DOHH2 (cell line): ENCODE measurements around the gene TNNC2.

Source experiments
- H3F3A ChIP-seq: fragments of 200-600 bp; sonication (generic), shearing (Covaris generic); 2 replicates; pipeline ENCODE4 v1.6.0; 2016; ENCODE audit warnings: antibody characterized with exemption, mild to moderate bottlenecking; ENCODE audit not compliant: control insufficient read depth, insufficient read depth
- H3K27ac ChIP-seq: fragments of 200-600 bp; sonication (generic); 2 replicates; pipeline ENCODE4 v1.5.1; 2014; ENCODE audit warnings: low read depth, mild to moderate bottlenecking, low read length, moderate library complexity
- H3K27me3 ChIP-seq: fragments of 200-600 bp; sonication (generic); 2 replicates; pipeline ENCODE4 v1.6.1; 2014; ENCODE audit warnings: mild to moderate bottlenecking, low read length, mixed read lengths; ENCODE audit not compliant: control insufficient read depth
- H3K36me3 ChIP-seq: fragments of 200-600 bp; sonication (generic); 2 replicates; pipeline ENCODE4 v1.6.1; 2014; ENCODE audit warnings: mild to moderate bottlenecking, low read length, moderate library complexity, mixed read lengths; ENCODE audit not compliant: control insufficient read depth
- H3K4me1 ChIP-seq: fragments of 200-600 bp; sonication (generic); 2 replicates; pipeline ENCODE4 v1.6.1; 2014; ENCODE audit warnings: mild to moderate bottlenecking, low read length, mixed read lengths; ENCODE audit not compliant: control insufficient read depth
- H3K4me2 ChIP-seq: fragments of 200-600 bp; sonication (generic); 2 replicates; pipeline ENCODE4 v1.6.0; 2014; ENCODE audit warnings: mild to moderate bottlenecking, low read length, moderate library complexity
- H3K4me3 ChIP-seq: fragments of 200-600 bp; sonication (generic); 2 replicates; pipeline ENCODE4 v1.5.1; 2014; ENCODE audit warnings: mild to moderate bottlenecking, low read length, mixed read lengths
- H3K79me2 ChIP-seq: fragments of 200-600 bp; sonication (generic); 2 replicates; pipeline ENCODE4 v1.6.1; 2014; ENCODE audit warnings: mild to moderate bottlenecking, low read length, mixed read lengths; ENCODE audit not compliant: control insufficient read depth
- H3K9me2 ChIP-seq: fragments of 200-600 bp; sonication (generic); replicated peaks from 2 replicates; pipeline ENCODE4 v1.6.1; 2014; ENCODE audit warnings: mild to moderate bottlenecking, low read length, mixed read lengths; ENCODE audit not compliant: control insufficient read depth
- H3K9me3 ChIP-seq: fragments of 200-600 bp; sonication (generic); 2 replicates; pipeline ENCODE4 v1.6.1; 2014; ENCODE audit warnings: antibody characterized with exemption, low read length, mixed read lengths; ENCODE audit not compliant: control insufficient read depth, insufficient read depth
- H4K20me1 ChIP-seq: fragments of 200-600 bp; sonication (generic); 2 replicates; pipeline ENCODE4 v1.6.0; 2014; ENCODE audit warnings: low read depth, mild to moderate bottlenecking, antibody characterized with exemption, low read length, moderate library complexity; ENCODE audit not compliant: control insufficient read depth, insufficient read depth
- EZH2phosphoT487 ChIP-seq: fragments of 200-600 bp; sonication (generic); IDR thresholded peaks from 2 replicates; pipeline ENCODE4 v1.6.1; 2017; ENCODE audit warnings: borderline replicate concordance, mild to moderate bottlenecking, antibody characterized with exemption, low read length, moderate library complexity, mixed read lengths
- TF ChIP-seq, protein P1 (sequence below): fragments of 200-600 bp; sonication (generic); IDR thresholded peaks from one replicate; pipeline ENCODE4 v1.5.1; 2014; ENCODE audit warnings: antibody characterized with exemption, mild to moderate bottlenecking, low read depth, low read length; ENCODE audit not compliant: poor library complexity, severe bottlenecking

Gene TNNC2

DNA sequence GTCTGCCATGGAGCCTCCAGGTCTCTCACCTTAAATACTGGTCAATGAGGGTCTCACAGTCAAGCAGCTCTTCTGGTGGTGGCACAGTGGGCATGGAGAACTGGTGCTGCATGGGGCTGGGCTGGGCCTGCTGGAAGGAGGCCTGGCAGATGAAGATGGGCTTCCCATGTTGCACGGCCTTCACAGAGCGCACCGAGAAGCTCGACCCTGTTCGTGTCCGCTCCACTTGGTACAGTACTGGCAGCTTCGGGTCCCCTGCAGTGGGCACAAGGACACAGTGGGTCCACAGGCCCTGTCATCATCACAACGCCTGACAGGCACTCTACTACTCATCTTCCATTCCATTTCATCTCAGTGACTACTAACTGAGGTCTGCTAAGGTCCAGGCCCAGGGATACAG lies 21.3 kb upstream of the TNNC2 start:
- Histone ChIP-seq H3K36me3 (peaks cover 13% of the 10 kb centered on the region), H3K4me3 (no peak overlapping the region)
- TF ChIP-seq, protein P1, sequence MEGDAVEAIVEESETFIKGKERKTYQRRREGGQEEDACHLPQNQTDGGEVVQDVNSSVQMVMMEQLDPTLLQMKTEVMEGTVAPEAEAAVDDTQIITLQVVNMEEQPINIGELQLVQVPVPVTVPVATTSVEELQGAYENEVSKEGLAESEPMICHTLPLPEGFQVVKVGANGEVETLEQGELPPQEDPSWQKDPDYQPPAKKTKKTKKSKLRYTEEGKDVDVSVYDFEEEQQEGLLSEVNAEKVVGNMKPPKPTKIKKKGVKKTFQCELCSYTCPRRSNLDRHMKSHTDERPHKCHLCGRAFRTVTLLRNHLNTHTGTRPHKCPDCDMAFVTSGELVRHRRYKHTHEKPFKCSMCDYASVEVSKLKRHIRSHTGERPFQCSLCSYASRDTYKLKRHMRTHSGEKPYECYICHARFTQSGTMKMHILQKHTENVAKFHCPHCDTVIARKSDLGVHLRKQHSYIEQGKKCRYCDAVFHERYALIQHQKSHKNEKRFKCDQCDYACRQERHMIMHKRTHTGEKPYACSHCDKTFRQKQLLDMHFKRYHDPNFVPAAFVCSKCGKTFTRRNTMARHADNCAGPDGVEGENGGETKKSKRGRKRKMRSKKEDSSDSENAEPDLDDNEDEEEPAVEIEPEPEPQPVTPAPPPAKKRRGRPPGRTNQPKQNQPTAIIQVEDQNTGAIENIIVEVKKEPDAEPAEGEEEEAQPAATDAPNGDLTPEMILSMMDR, result no peak
- no peak for TF ChIP-seq EZH2phosphoT487

DNA sequence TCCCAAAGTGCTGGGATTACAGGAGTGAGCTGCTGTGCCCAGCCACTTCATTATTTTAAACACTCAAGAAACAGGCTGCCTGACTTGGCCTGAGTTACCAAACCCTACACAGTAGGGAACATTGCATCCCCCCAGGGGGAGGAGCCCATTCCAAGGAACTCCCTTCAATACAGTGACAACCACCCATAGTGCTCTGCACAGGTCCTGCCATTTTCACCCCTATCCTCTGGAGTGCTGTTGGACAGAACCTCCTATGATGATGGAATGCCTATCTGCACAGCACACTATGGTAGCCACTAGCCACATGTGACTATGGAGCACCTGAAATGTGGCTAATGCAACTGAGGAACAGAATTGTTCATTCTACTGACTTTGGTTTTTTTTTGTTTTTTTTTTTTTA lies 18.3 kb upstream of the TNNC2 start:
- Histone ChIP-seq H3K4me3 (no peak overlapping the region), H3K79me2 (no peaks in the 10 kb centered on the region), H3K27me3 (no peaks in the 10 kb centered on the region), H3F3A (no peaks in the 10 kb centered on the region), H3K4me2 (no peak overlapping the region), H3K36me3 (peaks cover 24% of the 10 kb centered on the region), H3K27ac (no peak overlapping the region), H3K4me1 (peaks cover 20% of the 10 kb centered on the region), H3K9me2 (no peaks in the 10 kb centered on the region), H3K9me3 (no peaks in the 10 kb centered on the region), H4K20me1 (no peaks in the 10 kb centered on the region)
- TF ChIP-seq, protein P1, result no peak
- no peak for TF ChIP-seq EZH2phosphoT487

More for the DNA sequence above, 21.3 kb upstream of the TNNC2 start:
- no peak overlapping the region for H3K27ac ChIP-seq
- no peak overlapping the region for H3K4me2 ChIP-seq
- no peaks in the 10 kb centered on the region for H3K9me3 ChIP-seq
- no peaks in the 10 kb centered on the region for H3K9me2 ChIP-seq
- H3K4me1 ChIP-seq, result no peaks in the 10 kb centered on the region; the same call in 1 of the 2 replicates
- H3K79me2 ChIP-seq, result no peaks in the 10 kb centered on the region
- H3K27me3 ChIP-seq, result no peaks in the 10 kb centered on the region
- H4K20me1 ChIP-seq, result no peaks in the 10 kb centered on the region; the same call in 1 of the 2 replicates
- no peaks in the 10 kb centered on the region for H3F3A ChIP-seq

DNA sequence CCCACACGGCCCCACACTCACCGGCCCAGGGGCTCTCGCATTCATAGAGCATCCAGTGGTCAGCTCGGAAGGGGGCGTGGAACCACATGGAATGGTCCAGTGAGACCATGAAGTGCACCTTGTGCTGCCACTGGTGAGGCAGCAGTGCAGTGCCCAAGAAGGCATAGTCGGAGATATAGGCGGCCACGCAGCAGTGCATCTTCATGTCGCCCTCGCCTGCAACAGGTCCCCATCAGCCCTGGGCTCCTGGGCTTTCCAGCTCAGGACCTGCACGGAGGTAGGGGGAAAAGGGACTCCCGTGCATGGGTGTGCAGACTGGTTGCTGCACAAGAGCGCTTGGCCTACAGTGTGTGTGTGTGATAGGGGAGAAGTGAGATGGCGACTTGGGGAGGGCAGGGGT lies 16.4 kb upstream of the TNNC2 start:
- TF ChIP-seq, protein P1, result no peak
- no peak for TF ChIP-seq EZH2phosphoT487
- H3K4me2 ChIP-seq, result no peak overlapping the region
- no peaks in the 10 kb centered on the region for H3K9me3 ChIP-seq
- H3K36me3 ChIP-seq, result peaks cover 24% of the 10 kb centered on the region
- H3K27me3 ChIP-seq, result no peaks in the 10 kb centered on the region
- no peaks in the 10 kb centered on the region for H3F3A ChIP-seq
- no peaks in the 10 kb centered on the region for H4K20me1 ChIP-seq
- peaks cover 20% of the 10 kb centered on the region for H3K4me1 ChIP-seq
- no peak overlapping the region for H3K27ac ChIP-seq
- no peak overlapping the region for H3K4me3 ChIP-seq
- no peaks in the 10 kb centered on the region for H3K9me2 ChIP-seq
- no peaks in the 10 kb centered on the region for H3K79me2 ChIP-seq
